Keratinocyte (primary cell): ENCODE measurements around the gene SLC35A5. TPM values are rescaled to one million over a fixed set of nuclear protein-coding genes. Genes with fewer than 3 reads are reported as not detected.

Source experiments
- DNase-seq: peaks from one replicate; pipeline ENCODE4 v3.0.0-alpha.2; 2011; ENCODE audit warnings: low read depth, missing footprints, low spot score
- FAIRE-seq: peaks from 2 replicates; lab custom pipeline; 2011; peaks lifted over from hg19 to GRCh38; lab: Jason Lieb, UNC
- H2AFZ ChIP-seq: 2 replicates; pipeline ENCODE4 v1.6.0; 2012; ENCODE audit warnings: low read length, control low read depth, inconsistent platforms; ENCODE audit not compliant: control insufficient read depth
- H3K27ac ChIP-seq: 2 replicates; pipeline ENCODE4 v1.5.1; 2011; ENCODE audit warnings: low read length; ENCODE audit not compliant: control insufficient read depth, insufficient read depth
- H3K27me3 ChIP-seq: 3 replicates; pipeline ENCODE4 v1.6.0; 2011; ENCODE audit warnings: low read length; ENCODE audit not compliant: control insufficient read depth, insufficient read depth; ENCODE audit errors: extremely low read depth
- H3K36me3 ChIP-seq, 2 experiments: 2 replicates in 1 of 2; 3 replicates in 1 of 2; pipeline ENCODE4 v1.5.1; 2011; ENCODE audit warnings: low read length in 2 of 2, mild to moderate bottlenecking in 1 of 2; ENCODE audit not compliant: control insufficient read depth in 2 of 2, insufficient read depth in 2 of 2; ENCODE audit errors: extremely low read depth in 1 of 2
- H3K4me1 ChIP-seq: 3 replicates; pipeline ENCODE4 v1.5.1; 2011; ENCODE audit warnings: low read length; ENCODE audit not compliant: control insufficient read depth, insufficient read depth; ENCODE audit errors: extremely low read depth
- H3K4me2 ChIP-seq: 3 replicates; pipeline ENCODE4 v1.6.0; 2011; ENCODE audit warnings: low read depth, low read length; ENCODE audit not compliant: control insufficient read depth, insufficient read depth; ENCODE audit errors: extremely low read depth
- H3K4me3 ChIP-seq, 3 experiments: fragments of 200-600 bp in 1 of 3; sonication (generic) in 1 of 3; 2 replicates in 2 of 3; 3 replicates in 1 of 3; pipeline ENCODE4 v1.5.1; 2011 to 2016; ENCODE audit warnings: low read length in 3 of 3, mild to moderate bottlenecking in 3 of 3, control low read depth in 2 of 3, inconsistent platforms in 1 of 3, low read depth in 1 of 3, mixed read lengths in 1 of 3, mixed run types in 1 of 3, moderate library complexity in 1 of 3; ENCODE audit not compliant: control insufficient read depth in 2 of 3, insufficient read depth in 2 of 3; ENCODE audit errors: extremely low read depth in 1 of 3
- H3K79me2 ChIP-seq: 2 replicates; pipeline ENCODE4 v1.6.0; 2012; ENCODE audit warnings: low read length; ENCODE audit not compliant: control insufficient read depth, insufficient read depth
- H3K9ac ChIP-seq: 3 replicates; pipeline ENCODE4 v1.6.0; 2011; ENCODE audit warnings: low read length; ENCODE audit not compliant: control insufficient read depth, insufficient read depth; ENCODE audit errors: extremely low read depth
- H3K9me1 ChIP-seq: 3 replicates; pipeline ENCODE4 v1.6.0; 2011; ENCODE audit warnings: low read length; ENCODE audit not compliant: control insufficient read depth, insufficient read depth; ENCODE audit errors: extremely low read depth
- H3K9me3 ChIP-seq: 2 replicates; pipeline ENCODE4 v1.5.1; 2012; ENCODE audit warnings: low read depth, low read length; ENCODE audit not compliant: control insufficient read depth
- H4K20me1 ChIP-seq: 3 replicates; pipeline ENCODE4 v1.6.0; 2011; ENCODE audit warnings: low read length; ENCODE audit not compliant: control insufficient read depth, insufficient read depth; ENCODE audit errors: extremely low read depth
- EZH2 ChIP-seq: IDR thresholded peaks from one replicate; pipeline ENCODE4 v1.6.1; 2012; ENCODE audit warnings: inconsistent platforms, mild to moderate bottlenecking, low read length, moderate library complexity
- dilution Hi-C: fragments of 300-500 bp; cut with MboI; formaldehyde crosslinking; loops from one replicate; pipeline ENCODE4 v1.7.0; 2020; ENCODE audit warnings: low sequenced_read_pairs; ENCODE audit not compliant: extremely low pct_ligation_motif_present
- polyA plus RNA-seq, 5 experiments: library from polyadenylated mRNA; depleted of rRNA in 3 of 5; stranded (reverse) in 3 of 5; stranded (forward) in 1 of 5; unstranded in 1 of 5; fragments of >200 nt; gene quantifications; 1 replicate in 1 of 5; 2 replicates in 3 of 5; 3 replicates in 1 of 5; pipeline versions ENCODE4 v1.2.1 to v1.2.3, GENCODE V29; 2011 to 2012; ENCODE audit warnings: missing spikeins in 2 of 5, low read depth in 1 of 5, low replicate concordance in 1 of 5
- TF ChIP-seq, protein P1 (sequence below), 3 experiments: IDR thresholded peaks in 1 of 3; conservative IDR thresholded peaks in 1 of 3; optimal IDR thresholded peaks in 1 of 3; 2 replicates in 2 of 3; 3 replicates in 1 of 3; pipeline versions ENCODE3 to v1.5.1; 2011; ENCODE audit warnings: low read length in 3 of 3, mild to moderate bottlenecking in 3 of 3, moderate library complexity in 2 of 3, control low read depth in 1 of 3, inconsistent platforms in 1 of 3; ENCODE audit not compliant: insufficient read depth in 2 of 3; ENCODE audit errors: extremely low read depth in 1 of 3

The SLC35A5 gene
- polyA plus RNA-seq, 1 donor (not counting 4 experiments of a cell fraction or from before 2014, with no cell fraction given): 31.8 TPM

GRCh38 chr3:112623717-112624116 lies 61.9 kb downstream of the SLC35A5 start:
- Histone ChIP-seq H3K9ac (no peak overlapping the region), H3K27ac (no peak overlapping the region), H3K4me2 (no peak overlapping the region), H2AFZ (no peak overlapping the region), H3K9me1 (no peaks in the 10 kb centered on the region), H3K4me3 (no peak overlapping the region), H3K79me2 (no peaks in the 10 kb centered on the region), H3K27me3 (no peaks in the 10 kb centered on the region), H3K9me3 (no peaks in the 10 kb centered on the region), H3K4me1 (peaks cover 5% of the 10 kb centered on the region), H3K36me3 (no peaks in the 10 kb centered on the region), H4K20me1 (no peaks in the 10 kb centered on the region)
- dilution Hi-C loops: no loop called here
- no peak for TF ChIP-seq EZH2
- TF ChIP-seq, protein P1, sequence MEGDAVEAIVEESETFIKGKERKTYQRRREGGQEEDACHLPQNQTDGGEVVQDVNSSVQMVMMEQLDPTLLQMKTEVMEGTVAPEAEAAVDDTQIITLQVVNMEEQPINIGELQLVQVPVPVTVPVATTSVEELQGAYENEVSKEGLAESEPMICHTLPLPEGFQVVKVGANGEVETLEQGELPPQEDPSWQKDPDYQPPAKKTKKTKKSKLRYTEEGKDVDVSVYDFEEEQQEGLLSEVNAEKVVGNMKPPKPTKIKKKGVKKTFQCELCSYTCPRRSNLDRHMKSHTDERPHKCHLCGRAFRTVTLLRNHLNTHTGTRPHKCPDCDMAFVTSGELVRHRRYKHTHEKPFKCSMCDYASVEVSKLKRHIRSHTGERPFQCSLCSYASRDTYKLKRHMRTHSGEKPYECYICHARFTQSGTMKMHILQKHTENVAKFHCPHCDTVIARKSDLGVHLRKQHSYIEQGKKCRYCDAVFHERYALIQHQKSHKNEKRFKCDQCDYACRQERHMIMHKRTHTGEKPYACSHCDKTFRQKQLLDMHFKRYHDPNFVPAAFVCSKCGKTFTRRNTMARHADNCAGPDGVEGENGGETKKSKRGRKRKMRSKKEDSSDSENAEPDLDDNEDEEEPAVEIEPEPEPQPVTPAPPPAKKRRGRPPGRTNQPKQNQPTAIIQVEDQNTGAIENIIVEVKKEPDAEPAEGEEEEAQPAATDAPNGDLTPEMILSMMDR (optimal IDR thresholded peaks at IDR 0.05 in 1 of 3, IDR thresholded peaks at IDR 0.05 in 1 of 3, conservative IDR thresholded peaks at IDR 0.05 in 1 of 3; ENCODE audit: extremely low read depth in 1 of 3, insufficient read depth in 2 of 3, low read length in 3 of 3): no peak
- FAIRE-seq (no peak), DNase-seq (no peak)

- no peaks in the 10 kb centered on the region for H4K20me1 ChIP-seq
- FAIRE-seq (no peak), DNase-seq (no peak)
- TF ChIP-seq, protein P1 (optimal IDR thresholded peaks at IDR 0.05 in 1 of 3, IDR thresholded peaks at IDR 0.05 in 1 of 3, conservative IDR thresholded peaks at IDR 0.05 in 1 of 3; ENCODE audit: extremely low read depth in 1 of 3, insufficient read depth in 2 of 3, low read length in 3 of 3): no peak
- dilution Hi-C loops: no loop called here
- no peak overlapping the region for H3K27ac ChIP-seq
- no peak overlapping the region for H2AFZ ChIP-seq
- no peaks in the 10 kb centered on the region for H3K9me3 ChIP-seq
- peaks cover 13% of the 10 kb centered on the region for H3K4me1 ChIP-seq
- no peaks in the 10 kb centered on the region for H3K9me1 ChIP-seq
- no peak overlapping the region for H3K4me3 ChIP-seq
- no peaks in the 10 kb centered on the region for H3K27me3 ChIP-seq
- no peak overlapping the region for H3K9ac ChIP-seq
- no peaks in the 10 kb centered on the region for H3K36me3 ChIP-seq
- H3K79me2 ChIP-seq: no peaks in the 10 kb centered on the region
- H3K4me2 ChIP-seq: no peak overlapping the region
Observed at GRCh38 chr3:112627419-112627818, 65.6 kb downstream of the SLC35A5 start.
